Activated T-helper 2 cell treated with anti-CD3 and anti-CD28 coated beads, Interferon-gamma antibody, Interleukin-2, Interleukin-4, amounts not matched to agents 10 μg/mL and 5 μg/mL and 100 μg/mL, durations not matched to agents 14 hours and 24 hours and 36 hours (primary cell): ENCODE results near the gene CFAP74. TPM values are rescaled to one million over a fixed set of nuclear protein-coding genes. Genes with fewer than 3 reads are reported as not detected.
"Not testable (repeated sequence)": the region's sequence is repeated elsewhere in the genome, so short reads cannot be mapped to it uniquely, and the experiment has no call there.

Experiments used
- DNase-seq: peaks from one replicate; pipeline ENCODE4 v3.0.0; 2021; ENCODE audit warnings: low spot score
- H3K27ac Mint-ChIP-seq: one replicate; pipeline ENCODE4 v1.8.0; 2021; ENCODE audit warnings: mixed read lengths
- H3K27me3 Mint-ChIP-seq: one replicate; pipeline ENCODE4 v1.8.0; 2021; ENCODE audit warnings: low read depth, mixed read lengths
- H3K36me3 Mint-ChIP-seq: one replicate; pipeline ENCODE4 v1.8.0; 2021; ENCODE audit warnings: low read depth, mixed read lengths
- H3K4me1 Mint-ChIP-seq: one replicate; pipeline ENCODE4 v1.8.0; 2021; ENCODE audit warnings: low read depth, mixed read lengths
- H3K4me3 Mint-ChIP-seq: one replicate; pipeline ENCODE4 v1.8.0; 2021; ENCODE audit warnings: low read depth, mild to moderate bottlenecking, moderate library complexity, mixed read lengths
- H3K9me3 Mint-ChIP-seq: one replicate; pipeline ENCODE4 v1.8.0; 2021; ENCODE audit warnings: mixed read lengths
- intact Hi-C: fragments of 100-400 bp; cut with micrococcal nuclease; formaldehyde crosslinking; loops from one replicate; pipeline ENCODE4 v1.15.1; 2023
- total RNA-seq: library from RNA; stranded (reverse); gene quantifications from 2 replicates; pipeline ENCODE4 v1.2.3, GENCODE V29; 2022

CFAP74 gene
- total RNA-seq, 1 donor from 2014 or later, result not detected

GRCh38 chr1:1984560-1985070 lies 19.0 kb downstream of the CFAP74 start:
- H3K36me3 Mint-ChIP-seq, result no peaks in the 10 kb centered on the region
- peaks cover 6% of the 10 kb centered on the region for H3K27me3 Mint-ChIP-seq
- DNase-seq, result no peak
- H3K4me1 Mint-ChIP-seq, result no peaks in the 10 kb centered on the region
- H3K9me3 Mint-ChIP-seq, result peaks cover 2% of the 10 kb centered on the region
- intact Hi-C loops, result no loop called here
- no peak overlapping the region for H3K27ac Mint-ChIP-seq
- H3K4me3 Mint-ChIP-seq, result no peak overlapping the region

DNA sequence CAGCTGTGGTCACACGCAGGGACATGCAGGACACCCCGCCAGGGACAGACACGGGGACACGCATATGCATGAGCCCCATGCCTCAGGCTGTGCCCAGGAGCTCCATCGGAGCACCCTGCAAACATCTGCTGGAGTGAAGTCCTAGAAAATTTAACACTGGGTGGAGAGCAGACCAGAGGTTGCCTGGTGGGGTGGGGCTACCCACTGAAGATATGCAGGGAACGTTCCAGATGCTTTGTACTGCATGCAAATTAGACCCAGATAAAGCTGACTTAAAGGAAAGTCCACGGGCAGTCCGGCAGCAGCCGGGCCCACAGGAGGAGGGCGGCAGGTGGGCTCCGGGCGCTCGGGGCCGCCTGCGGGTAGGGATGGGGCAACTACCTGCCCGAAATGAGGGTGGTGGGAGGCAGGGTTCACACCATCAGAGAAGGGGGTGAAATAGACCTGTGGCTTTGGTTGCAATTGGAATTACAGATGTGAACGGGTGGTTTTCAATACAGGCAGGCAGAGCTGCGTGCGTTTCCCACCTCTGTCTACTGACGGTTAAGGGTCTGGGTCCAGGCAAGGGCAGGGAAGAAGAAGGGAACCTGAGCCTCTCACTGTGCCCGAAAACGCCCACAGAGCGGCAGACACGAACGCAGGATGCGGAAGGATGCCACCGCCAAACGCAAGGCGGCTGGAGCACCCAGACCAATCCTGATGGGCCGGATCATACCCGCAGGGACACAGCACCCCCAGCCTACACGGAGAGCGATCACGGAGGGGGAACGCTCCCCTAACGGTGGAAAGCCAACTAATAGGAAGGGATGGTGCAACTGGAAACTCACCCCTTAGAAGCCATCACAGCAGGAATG lies 21.0 kb downstream of the CFAP74 start:
- no peaks in the 10 kb centered on the region for H3K27me3 Mint-ChIP-seq
- intact Hi-C loops, result no loop called here
- no peak overlapping the region for H3K27ac Mint-ChIP-seq
- no peaks in the 10 kb centered on the region for H3K4me1 Mint-ChIP-seq
- H3K36me3 Mint-ChIP-seq, result no peaks in the 10 kb centered on the region
- no peak for DNase-seq
- no peak overlapping the region for H3K4me3 Mint-ChIP-seq
- H3K9me3 Mint-ChIP-seq, result peaks cover 15% of the 10 kb centered on the region

GRCh38 chr1:1981631-1982327 lies 21.8 kb downstream of the CFAP74 start:
- H3K4me1 Mint-ChIP-seq, H3K4me3 Mint-ChIP-seq, H3K27ac Mint-ChIP-seq, intact Hi-C loops, H3K27me3 Mint-ChIP-seq, H3K36me3 Mint-ChIP-seq, DNase-seq: not testable (repeated sequence)
- H3K9me3 Mint-ChIP-seq, result peaks cover 15% of the 10 kb centered on the region

DNA sequence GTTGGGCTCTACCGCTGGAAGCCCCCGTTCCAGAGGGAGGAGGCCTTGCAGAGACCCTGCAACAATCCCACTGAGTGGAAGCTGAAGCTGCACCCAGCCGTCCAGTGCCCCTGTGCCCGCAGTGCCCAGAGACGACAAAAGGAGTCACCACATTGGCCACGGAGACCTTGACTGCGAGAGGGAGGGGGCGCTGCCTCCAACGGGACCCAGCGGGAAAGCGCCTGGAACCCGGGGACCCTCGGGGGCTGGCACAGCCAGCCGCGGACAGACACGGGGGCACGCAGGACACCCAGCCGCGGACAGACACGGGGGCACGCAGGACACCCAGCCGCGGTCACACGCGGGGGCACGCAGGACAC lies 22.5 kb downstream of the CFAP74 start:
- intact Hi-C loops, result no loop called here
- H3K27ac Mint-ChIP-seq, result no peak overlapping the region

GRCh38 chr1:1980467-1981141 lies 23.0 kb downstream of the CFAP74 start:
- intact Hi-C loops, result no loop called here
- Mint-ChIP-seq H3K36me3 (no peaks in the 10 kb centered on the region), H3K9me3 (peaks cover 15% of the 10 kb centered on the region), H3K4me1 (no peaks in the 10 kb centered on the region), H3K27me3 (no peaks in the 10 kb centered on the region), H3K4me3 (no peak overlapping the region), H3K27ac (no peak overlapping the region)
- DNase-seq, result no peak

More for the DNA sequence above, 22.5 kb downstream of the CFAP74 start:
- Mint-ChIP-seq H3K4me3 (no peak overlapping the region), H3K36me3 (no peaks in the 10 kb centered on the region), H3K27me3 (no peaks in the 10 kb centered on the region), H3K4me1 (no peaks in the 10 kb centered on the region), H3K9me3 (peaks cover 15% of the 10 kb centered on the region)
- no peak for DNase-seq

DNA sequence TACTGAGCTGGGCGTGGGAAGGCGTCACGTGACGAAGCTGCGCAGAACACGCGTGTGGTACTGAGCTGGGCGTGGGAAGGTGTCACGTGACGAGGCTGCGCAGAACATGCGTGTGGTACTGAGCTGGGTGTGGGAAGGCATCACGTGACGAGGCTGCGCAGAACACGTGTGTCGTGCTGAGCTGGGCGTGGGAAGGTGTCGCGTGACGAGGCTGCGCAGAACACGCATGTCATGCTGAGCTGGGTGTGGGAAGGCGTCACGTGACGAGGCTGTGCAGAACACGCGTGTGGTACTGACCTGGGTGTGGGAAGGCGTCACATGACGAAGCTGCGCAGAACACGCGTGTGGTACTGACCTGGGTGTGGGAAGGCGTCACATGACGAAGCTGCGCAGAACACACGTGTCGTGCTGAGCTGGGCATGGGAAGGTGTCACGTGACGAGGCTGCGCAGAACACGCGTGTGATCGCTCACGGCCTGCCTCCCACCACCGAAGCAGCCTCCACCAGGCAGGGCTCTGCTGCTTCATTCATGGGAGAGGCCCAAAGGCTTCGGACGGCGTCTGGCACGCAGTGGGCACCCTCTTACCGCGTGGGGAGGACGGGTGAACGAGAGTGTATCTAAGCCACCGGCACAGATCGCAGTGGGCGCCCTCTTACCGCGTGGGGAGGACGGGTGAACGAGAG lies 24.0 kb downstream of the CFAP74 start:
- H3K4me3 Mint-ChIP-seq, result no peak overlapping the region
- H3K27me3 Mint-ChIP-seq, result no peaks in the 10 kb centered on the region
- H3K36me3 Mint-ChIP-seq, result no peaks in the 10 kb centered on the region
- no peak overlapping the region for H3K27ac Mint-ChIP-seq
- intact Hi-C loops, result no loop called here
- H3K9me3 Mint-ChIP-seq, result peaks cover 15% of the 10 kb centered on the region
- DNase-seq, result no peak
- no peaks in the 10 kb centered on the region for H3K4me1 Mint-ChIP-seq

DNA sequence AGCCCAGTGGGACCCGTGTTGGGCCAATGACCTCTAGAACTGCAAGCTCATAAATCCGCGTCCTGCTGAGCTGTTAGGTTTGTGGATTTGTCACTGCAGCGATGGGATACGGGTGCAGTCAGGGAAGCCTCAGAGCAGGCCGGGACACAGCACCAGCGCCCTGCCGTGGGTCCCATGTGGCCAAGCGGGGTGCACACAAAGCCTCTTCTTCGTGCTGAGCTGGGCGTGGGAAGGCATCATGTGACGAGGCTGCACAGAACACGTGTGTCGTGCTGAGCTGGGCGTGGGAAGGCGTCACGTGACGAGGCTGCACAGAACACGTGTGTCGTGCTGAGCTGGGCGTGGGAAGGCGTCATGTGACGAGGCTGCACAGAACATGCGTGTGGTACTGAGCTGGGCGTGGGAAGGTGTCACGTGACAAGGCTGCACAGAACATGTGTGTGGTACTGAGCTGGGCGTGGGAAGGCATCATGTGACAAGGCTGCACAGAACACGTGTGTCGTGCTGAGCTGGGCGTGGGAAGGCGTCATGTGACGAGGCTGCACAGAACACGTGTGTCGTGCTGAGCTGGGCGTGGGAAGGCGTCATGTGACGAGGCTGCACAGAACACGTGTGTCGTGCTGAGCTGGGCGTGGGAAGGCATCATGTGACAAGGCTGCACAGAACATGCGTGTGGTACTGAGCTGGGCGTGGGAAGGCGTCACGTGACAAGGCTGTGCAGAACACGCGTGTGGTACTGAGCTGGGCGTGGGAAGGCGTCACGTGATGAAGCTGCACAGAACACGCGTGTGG lies 24.7 kb downstream of the CFAP74 start:
- intact Hi-C loops, H3K27ac Mint-ChIP-seq, DNase-seq, H3K36me3 Mint-ChIP-seq, H3K27me3 Mint-ChIP-seq, H3K4me3 Mint-ChIP-seq, H3K4me1 Mint-ChIP-seq: not testable (repeated sequence)
- peaks cover 15% of the 10 kb centered on the region for H3K9me3 Mint-ChIP-seq

- DNase-seq, result no peak
- Mint-ChIP-seq H3K27me3 (no peaks in the 10 kb centered on the region), H3K4me3 (no peak overlapping the region), H3K27ac (no peak overlapping the region), H3K36me3 (no peaks in the 10 kb centered on the region), H3K9me3 (peaks cover 15% of the 10 kb centered on the region), H3K4me1 (no peaks in the 10 kb centered on the region)
- intact Hi-C loops, result no loop called here
Measured at GRCh38 chr1:1978108-1978507, 25.5 kb downstream of the CFAP74 start.

DNA sequence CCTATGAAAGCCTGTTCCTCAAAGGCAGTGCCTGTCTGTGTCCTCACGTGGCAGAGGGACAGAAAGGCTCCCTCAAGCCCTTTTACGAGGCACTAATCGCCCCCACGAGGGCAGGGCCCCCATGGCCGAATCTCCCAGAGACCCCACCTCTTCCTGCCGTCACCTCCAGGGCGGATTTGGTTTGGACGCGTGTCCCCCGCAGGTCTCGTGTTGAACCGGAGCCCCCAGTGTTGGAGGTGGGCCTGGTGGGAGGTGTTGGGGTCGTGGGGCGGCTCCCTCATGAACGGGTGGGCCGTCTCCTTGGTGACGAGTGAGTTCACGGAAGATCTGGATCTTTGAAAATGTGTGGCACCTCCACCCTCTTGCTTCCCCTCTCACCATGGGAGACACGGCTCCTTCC lies 27.6 kb downstream of the CFAP74 start:
- Mint-ChIP-seq H3K36me3 (no peaks in the 10 kb centered on the region), H3K9me3 (peaks cover 20% of the 10 kb centered on the region), H3K4me1 (no peaks in the 10 kb centered on the region), H3K27ac (no peak overlapping the region), H3K4me3 (no peak overlapping the region), H3K27me3 (no peaks in the 10 kb centered on the region)
- no peak for DNase-seq
- intact Hi-C loops, result no loop called here

- Mint-ChIP-seq H3K27ac (no peak overlapping the region), H3K4me3 (no peak overlapping the region), H3K4me1 (no peaks in the 10 kb centered on the region), H3K9me3 (peaks cover 24% of the 10 kb centered on the region), H3K36me3 (no peaks in the 10 kb centered on the region), H3K27me3 (no peaks in the 10 kb centered on the region)
- intact Hi-C loops, result no loop called here
- DNase-seq, result no peak
Measured at GRCh38 chr1:1975535-1975934, 28.1 kb downstream of the CFAP74 start.

DNA sequence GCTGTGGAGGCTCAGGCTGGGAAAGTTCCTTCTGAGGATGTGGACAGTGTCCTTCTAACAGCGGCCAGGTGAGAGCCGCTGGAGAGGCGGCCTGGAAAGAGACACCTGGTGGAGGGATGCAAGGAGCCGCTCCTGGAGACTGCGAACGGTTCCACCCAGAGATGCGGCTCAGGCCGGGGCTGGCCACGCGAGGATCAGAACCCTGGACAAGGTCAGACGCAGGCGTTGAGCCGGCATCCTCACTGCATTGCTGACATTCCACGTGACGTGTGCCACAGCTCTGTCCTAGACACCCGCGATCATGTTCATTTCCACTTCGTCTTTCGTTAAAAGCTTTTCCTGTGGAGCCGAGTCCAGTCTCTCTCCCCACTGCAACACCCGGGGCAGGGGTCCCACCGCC lies 28.8 kb downstream of the CFAP74 start:
- Mint-ChIP-seq H3K4me1 (no peaks in the 10 kb centered on the region), H3K27ac (no peak overlapping the region), H3K36me3 (no peaks in the 10 kb centered on the region), H3K4me3 (no peak overlapping the region), H3K27me3 (no peaks in the 10 kb centered on the region), H3K9me3 (peaks cover 24% of the 10 kb centered on the region)
- intact Hi-C loops, result no loop called here
- DNase-seq, result no peak
